GDM1 (cell line): ENCODE results near the gene ARL8A.
A peak's percentile ranks its signal among the peaks of the same experiment; 100 is the strongest.

Experiments
- DNase-seq: peaks from one replicate; lab custom pipeline; 2025; lab: John Stamatoyannopoulos, UW

Gene ARL8A

DNA sequence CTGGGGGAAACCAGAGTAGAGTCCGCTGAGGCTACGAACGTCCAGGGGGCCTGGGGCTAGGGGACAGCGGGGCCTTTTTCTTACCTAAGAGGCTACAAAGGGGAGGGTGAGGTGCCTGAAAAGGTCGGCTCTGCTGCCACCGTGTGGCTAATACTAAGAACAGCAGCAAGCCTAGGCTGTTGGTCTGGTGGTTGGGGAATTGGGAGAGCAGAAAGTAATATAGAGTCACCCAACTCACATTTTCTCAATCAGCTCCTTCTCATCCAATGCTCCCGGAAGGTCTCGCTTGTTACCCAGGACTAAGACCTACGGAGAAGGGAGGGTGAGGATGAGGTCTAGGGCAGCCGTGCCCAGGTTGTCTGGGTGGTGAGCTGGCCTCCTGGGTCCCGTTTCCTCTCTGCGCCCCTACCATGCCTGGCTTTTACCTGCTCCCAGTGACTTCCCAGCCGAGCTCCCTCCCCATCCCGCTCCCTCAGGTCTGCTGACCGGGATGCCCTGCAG is 9.3 kb downstream of the ARL8A start:
- peak; percentile 33 for DNase-seq

- DNase-seq = no peak
Observed at GRCh38 chr1:202134645-202135172, 9.8 kb downstream of the ARL8A start.

GRCh38 chr1:202133989-202134388 is 10.5 kb downstream of the ARL8A start:
- no peak for DNase-seq

DNA sequence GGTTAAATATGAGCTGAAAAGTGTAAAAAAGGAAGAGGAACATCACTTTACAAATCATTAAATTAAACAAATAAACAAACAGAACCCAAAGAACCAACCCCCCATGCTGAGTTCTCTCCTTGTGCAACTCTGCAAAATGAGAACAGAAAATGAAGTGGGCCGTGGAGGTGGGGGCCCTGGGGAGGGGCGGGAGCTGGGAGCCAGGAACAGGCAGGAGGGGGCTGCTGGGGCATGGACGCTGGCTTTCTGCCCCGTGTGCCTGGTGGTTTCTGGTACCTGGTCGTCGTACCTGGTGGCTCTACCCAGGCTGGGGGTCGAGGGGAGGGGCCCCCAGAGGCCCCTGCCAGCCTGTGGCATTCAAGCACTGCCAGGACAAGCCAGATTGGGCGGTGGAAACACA is 11.0 kb downstream of the ARL8A start:
- no peak for DNase-seq

DNA sequence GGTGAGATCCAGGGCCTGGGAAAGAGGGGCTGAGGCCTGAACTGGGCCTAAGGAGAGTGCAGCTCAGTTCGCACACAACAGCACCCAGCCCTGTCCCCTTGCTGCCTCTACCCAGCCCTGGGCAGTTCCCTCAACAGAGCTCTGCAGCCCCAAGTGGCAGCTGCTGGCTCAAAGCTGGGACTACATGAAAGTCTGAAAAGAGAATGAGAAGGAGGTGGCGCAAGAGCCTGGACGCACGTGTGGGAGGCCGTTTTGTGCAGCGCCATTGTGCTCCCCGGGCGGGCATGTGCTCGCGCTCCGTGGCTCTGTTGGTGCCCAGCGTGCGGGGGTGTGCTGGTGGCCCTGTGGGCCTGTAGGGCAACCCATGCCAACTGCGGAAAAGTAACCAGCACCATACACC is 11.5 kb downstream of the ARL8A start:
- DNase-seq = no peak

GRCh38 chr1:202131956-202132821 is 12.3 kb downstream of the ARL8A start:
- DNase-seq = no peak

GRCh38 chr1:202130816-202131522 is 13.6 kb downstream of the ARL8A start:
- no peak for DNase-seq

DNA sequence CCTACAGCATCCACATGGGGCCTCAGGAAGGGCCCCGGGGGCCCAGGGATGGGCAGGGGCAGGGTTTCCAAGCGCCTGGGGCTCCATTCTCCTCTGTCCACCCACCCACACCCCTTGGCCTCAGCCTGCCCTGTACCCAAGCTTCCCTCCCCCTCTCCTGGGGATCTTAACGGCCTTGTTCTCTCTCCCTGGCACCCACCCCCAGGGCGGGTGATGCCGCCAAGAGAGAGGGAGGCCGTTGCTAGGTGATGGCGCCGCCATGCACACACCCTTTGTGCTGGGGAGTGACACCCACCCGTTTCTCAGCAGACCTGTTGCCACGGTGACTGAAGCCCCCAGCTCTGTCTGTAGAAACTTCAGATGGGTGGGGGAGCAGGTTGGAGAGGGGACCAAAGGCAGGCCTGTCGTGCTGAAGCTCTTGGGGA is 14.2 kb downstream of the ARL8A start:
- no peak for DNase-seq

GRCh38 chr1:202129453-202130296 is 14.9 kb downstream of the ARL8A start:
- no peak for DNase-seq

DNA sequence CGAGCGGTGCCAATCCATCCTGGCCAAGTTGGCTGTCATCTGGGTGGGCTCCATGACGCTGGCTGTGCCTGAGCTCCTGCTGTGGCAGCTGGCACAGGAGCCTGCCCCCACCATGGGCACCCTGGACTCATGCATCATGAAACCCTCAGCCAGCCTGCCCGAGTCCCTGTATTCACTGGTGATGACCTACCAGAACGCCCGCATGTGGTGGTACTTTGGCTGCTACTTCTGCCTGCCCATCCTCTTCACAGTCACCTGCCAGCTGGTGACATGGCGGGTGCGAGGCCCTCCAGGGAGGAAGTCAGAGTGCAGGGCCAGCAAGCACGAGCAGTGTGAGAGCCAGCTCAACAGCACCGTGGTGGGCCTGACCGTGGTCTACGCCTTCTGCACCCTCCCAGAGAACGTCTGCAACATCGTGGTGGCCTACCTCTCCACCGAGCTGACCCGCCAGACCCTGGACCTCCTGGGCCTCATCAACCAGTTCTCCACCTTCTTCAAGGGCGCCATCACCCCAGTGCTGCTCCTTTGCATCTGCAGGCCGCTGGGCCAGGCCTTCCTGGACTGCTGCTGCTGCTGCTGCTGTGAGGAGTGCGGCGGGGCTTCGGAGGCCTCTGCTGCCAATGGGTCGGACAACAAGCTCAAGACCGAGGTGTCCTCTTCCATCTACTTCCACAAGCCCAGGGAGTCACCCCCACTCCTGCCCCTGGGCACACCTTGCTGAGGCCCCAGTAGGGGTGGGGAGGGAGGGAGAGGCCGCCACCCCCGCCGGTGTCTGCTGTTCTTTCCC is 16.5 kb downstream of the ARL8A start:
- no peak for DNase-seq

- no peak for DNase-seq
Observed at GRCh38 chr1:202127061-202127460, 17.5 kb downstream of the ARL8A start.

DNA sequence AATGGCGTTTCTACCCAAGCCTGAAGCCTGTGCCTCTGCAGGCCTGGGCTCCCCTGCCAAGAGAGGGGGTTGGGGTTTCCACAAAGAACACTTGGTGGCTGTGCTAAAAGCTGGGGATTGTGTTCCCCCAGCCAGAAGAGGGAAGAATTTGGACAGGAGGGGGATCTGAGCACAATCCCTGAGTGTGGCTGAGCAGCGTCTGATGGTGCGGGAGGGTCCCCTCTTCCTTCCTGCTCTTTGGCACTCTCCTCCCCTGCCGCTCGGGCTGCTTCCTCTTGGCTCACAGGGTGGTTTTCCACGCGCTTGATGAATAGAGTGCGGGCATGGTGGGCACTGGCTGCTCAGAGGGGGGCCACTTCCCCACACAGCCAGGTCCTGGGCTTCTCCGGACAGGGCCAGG is 18.1 kb downstream of the ARL8A start:
- peak; percentile 30 for DNase-seq

- DNase-seq = no peak
Observed at GRCh38 chr1:202125611-202126010, 18.9 kb downstream of the ARL8A start.

DNA sequence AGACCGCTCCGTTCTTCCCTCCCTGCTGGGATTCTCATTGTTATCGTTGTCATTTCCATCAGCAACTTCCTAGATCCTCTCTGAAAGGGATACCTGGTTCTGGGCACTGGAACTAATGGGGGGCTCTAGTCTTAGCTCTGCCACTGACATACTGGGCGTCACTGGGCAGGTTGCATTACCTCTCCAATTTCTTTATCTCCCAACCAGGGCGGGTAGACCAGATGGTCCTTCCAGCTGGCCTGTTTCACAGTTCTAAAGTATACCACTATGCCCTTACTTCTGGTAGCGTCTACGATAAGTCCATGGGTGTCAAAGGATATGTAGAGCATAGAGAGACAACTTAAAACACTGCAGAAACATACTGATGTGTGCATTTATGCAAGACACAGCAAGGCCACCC is 20.4 kb downstream of the ARL8A start:
- DNase-seq = no peak

- DNase-seq = no peak
Observed at GRCh38 chr1:202123336-202123813, 21.2 kb downstream of the ARL8A start.

- DNase-seq = no peak
Observed at GRCh38 chr1:202122639-202123335, 21.8 kb downstream of the ARL8A start, which contains the start of gene GPR37L1. TSS of gene GPR37L1 (plus strand) at chr1:202122917. CDS start at chr1:202122964, 47 bp downstream.

DNA sequence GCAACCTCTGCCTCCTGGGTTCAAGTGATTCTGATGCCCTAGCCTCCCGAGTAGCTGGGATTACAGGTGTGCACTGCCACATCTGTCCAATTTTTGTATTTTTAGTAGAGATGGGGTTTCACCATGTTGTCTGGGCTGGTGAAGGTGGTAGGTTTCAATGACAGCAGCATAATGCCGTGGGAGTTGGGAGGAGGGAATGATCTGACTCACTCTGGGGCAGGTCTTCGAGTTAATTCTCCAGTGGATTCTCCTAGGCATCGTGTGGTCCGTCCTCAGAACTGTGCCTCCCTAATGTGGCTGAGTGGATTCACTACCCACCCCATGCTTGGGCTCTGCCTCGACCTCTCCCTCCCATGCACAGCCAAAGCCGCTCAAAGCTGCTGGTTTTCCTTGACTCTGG is 23.5 kb downstream of the ARL8A start:
- DNase-seq = no peak

DNA sequence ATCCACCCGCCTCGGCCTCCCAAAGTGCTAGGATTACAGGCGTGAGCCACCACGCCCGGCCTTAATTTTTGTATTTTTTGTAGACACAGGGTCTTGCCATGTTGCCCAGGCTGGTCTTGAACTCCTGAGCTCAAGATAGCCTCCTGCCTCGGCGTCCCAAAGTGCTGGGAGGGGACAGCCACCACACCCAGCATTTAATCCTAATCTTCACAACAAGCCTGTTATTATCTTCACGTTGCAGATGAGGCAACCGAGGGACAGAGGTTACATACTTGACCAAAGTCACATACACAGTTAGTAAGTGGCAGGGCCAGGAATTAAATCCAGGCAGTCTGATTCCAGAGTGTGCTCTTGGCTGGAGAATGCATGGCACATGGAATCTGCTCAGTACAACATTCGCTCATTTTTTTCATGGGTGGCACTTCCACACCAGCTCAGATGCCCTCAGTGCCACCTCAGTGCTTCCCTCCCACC is 26.6 kb downstream of the ARL8A start:
- DNase-seq = no peak

GRCh38 chr1:202116287-202116686 is 28.2 kb downstream of the ARL8A start:
- no peak for DNase-seq

GRCh38 chr1:202113690-202114300 is 30.7 kb downstream of the ARL8A start:
- no peak for DNase-seq
